NCI-H1930 (cell line): ENCODE measurements around the gene ZNF423.

Experiments
- DNase-seq, 2 experiments: peaks; one replicate each; lab custom pipeline; 2025; lab: John Stamatoyannopoulos, UW

Gene ZNF423

DNA sequence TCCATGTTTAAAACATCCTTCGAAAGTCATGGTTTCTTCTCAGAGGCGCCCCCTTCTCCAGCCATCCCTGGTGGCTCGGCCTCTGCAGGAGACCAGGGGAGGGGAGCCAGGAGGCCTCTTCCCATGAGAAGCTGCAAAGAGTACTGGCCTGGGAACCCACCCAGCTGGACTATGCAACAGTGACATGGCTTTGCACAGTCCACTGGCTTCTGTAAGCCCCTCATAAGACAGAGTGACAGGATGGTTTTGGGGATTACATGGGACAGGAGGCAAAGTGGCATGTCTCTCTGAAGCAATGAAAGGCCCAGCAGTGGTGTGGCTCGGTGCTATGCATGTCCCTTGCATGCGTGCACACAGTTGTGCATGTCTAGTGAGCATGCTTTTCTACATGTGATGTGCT is 382.8 kb downstream of the ZNF423 start:
- no peak for DNase-seq

GRCh38 chr16:49472598-49472997 is 383.3 kb downstream of the ZNF423 start:
- no peak for DNase-seq

GRCh38 chr16:49471038-49471727 is 384.7 kb downstream of the ZNF423 start:
- no peak for DNase-seq

DNA sequence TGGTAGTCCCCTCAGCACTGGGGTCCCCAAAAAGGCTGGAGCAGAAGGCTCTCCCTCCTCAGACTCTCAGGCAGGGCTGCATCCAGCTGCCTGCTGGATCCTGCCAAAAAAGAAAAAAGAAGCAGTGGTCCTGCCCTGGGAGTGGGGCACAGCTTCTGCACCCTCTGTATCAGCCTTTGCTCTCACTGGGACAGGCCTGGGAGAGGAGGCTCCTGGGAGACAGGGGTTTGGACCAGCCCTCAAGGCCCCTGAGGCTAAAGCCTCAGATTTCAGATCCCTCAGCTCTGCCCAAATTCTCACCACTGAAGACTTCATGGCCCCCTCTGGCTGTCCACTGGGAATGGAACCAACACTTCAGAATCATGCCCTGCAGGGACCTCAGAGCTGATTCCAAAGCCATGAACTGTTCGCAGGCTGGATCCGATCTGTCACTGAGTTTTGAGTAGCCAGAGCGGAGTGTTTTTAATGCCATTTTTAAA is 385.4 kb downstream of the ZNF423 start:
- no peak for DNase-seq

GRCh38 chr16:49469930-49470451 is 385.9 kb downstream of the ZNF423 start:
- no peak for DNase-seq

GRCh38 chr16:49469311-49469670 is 386.6 kb downstream of the ZNF423 start:
- no peak for DNase-seq

DNA sequence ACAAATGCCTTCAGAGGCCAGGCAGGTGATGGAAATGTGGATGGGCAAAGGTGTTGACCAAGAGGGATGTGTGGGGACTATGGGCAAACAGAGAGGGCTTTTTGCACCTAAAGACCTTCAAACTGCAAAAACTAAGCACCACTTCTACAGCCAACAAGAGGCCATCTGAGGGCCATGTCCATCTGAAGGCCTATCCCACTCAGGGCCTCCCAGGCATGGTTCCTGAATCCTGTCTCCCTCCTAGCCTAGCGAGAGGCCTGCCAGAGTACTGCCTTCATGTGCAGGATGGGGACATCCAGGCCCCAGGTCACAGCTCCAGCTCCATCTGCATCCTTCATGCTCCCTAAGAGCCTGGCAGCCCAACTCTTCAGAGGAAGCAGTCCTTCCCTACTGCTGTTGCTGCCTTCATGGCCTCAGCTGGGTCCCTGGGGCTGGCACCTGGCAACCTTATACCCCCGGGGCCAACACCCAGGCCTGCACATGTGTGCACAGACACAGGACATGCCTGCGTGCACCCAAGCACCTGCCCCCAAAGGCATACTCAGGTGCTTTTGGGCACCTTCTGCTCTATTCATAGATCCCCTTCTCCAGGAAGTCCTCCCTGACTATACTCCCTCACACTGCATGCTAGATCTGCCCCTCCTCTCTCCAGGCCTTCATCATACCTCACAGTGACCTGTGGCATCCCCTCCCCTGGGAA is 387.2 kb downstream of the ZNF423 start:
- no peak for DNase-seq

DNA sequence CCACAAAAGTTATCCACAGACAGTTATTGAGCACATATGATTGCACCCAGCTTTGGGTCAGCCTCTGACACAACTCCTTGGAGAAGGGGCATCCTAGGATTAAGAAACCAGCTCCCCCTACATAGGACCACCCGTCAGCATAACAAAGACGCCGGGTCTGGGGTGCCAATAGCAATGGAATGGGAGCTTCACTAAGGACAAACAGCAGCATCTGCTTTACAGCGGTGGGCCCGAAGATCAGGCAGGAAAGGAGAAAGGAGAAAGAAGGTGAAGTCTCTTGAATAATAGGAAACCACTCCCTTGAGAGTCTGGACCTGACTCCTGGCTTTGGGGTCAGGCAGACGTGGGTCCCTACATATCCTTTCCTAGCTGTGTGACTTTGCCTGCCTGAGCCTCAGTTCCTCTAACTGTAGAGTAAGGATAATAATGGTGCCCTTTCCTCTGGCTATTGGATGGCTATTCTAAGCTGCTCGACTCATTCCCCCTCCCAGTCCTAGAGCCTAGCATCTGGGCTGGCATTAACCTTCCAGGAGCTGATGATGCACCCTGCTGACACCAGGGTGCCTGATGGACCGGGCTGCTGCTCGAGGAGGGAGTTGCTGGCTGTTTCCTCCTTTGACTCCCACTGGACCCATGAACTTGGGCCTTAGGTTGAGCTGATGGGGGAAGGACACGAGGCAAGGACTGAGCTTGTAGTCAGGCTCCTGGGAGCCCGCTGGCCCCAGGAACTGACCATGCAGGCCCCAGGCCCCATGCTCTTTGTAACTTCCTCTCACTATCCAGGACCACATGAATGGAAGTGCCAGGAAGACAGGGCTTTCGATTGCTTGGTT is 388.2 kb downstream of the ZNF423 start:
- no peak for DNase-seq

DNA sequence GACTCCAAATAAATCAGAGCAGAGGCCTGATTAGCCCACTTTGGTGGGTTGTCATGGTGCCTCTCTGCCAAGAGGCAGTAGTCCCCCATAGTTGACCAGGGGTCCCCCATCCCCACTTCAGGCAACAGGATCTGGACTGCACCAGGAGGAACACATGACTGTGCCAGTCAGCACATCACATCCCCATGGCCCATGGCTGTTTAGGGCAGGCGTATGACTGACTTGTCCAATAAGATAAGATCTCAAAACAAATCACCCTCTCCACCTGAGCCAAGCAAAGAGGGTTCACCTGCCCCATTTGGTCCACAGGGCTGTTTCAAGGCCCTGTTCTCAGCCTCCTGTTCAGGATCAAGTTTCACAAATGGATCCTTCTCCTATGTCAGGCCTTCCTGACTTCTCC is 389.0 kb downstream of the ZNF423 start:
- no peak for DNase-seq

- no peak for DNase-seq
These were observed 389.4 kb downstream of the ZNF423 start for GRCh38 chr16:49466529-49466831.

- DNase-seq, result no peak
These were observed 390.0 kb downstream of the ZNF423 start for GRCh38 chr16:49465661-49466528.

DNA sequence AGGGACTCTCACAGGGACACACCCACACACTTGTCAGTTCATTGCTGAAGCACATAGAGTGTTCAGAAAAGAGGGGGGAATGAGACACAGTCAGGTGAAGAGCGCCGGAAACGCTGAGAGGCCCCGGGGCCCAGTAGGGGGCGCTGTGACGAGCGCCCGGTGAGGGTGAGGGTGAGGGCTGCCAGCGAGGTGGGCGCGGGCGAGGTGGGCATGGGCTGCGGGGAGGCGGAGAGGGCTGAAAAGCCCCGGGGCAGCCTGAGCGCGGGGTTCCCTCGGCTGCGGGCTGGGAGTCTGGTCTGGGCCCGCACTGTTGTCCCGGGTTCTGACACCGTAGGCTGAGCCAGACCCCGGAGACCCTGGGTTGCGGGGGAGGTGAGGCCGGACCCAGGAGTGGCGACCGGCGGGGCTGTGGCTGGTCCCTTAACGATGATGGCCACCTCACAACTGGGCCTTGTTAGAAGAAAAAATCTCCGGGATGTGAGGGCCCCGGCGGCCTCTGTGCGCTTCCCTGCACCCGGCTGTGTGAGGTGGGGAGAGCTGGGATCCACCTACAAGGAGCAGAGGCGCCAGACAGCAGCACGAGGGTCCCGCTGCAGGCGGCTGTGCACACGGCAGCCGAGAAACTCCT is 390.9 kb downstream of the ZNF423 start:
- DNase-seq, result no peak

DNA sequence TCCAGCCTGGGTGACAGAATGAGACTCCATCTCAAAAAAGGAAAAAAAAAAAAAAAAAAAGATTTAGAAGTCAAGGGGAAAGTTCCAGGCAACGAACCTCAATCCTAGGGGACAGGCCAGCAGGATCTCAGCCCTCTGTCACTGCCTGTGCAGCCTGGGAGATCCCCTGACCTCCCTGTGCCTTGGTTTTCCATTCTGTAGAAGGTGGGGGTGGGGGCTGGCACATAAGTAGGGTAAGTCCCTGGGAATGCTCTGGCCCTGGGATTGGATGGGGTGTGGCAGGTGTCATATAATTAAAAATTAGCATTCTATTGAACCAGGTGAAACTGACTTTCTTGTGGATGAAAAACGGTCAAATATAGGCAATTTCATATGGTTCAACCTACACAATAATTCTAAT is 391.8 kb downstream of the ZNF423 start:
- DNase-seq, result no peak

GRCh38 chr16:49463529-49463928 is 392.4 kb downstream of the ZNF423 start:
- no peak for DNase-seq

DNA sequence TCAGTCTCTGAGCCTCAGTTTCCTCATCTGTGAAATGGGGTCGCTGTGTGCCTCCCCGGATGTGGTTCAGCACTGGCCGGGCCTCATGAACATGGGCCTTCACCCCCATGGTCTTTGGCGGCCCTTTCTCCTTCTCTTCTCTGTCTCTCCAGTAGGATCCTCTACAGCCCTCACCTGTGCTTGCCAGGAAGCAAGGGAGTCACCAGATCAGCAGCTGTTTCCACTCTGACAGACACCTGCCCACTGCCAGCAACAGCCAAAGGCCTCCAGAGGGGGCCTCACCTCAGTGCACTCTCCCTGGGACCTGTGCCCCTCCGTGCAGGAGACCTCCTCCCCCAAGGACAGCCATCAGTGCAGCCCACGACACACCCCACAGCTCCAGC is 392.9 kb downstream of the ZNF423 start:
- DNase-seq, result no peak

DNA sequence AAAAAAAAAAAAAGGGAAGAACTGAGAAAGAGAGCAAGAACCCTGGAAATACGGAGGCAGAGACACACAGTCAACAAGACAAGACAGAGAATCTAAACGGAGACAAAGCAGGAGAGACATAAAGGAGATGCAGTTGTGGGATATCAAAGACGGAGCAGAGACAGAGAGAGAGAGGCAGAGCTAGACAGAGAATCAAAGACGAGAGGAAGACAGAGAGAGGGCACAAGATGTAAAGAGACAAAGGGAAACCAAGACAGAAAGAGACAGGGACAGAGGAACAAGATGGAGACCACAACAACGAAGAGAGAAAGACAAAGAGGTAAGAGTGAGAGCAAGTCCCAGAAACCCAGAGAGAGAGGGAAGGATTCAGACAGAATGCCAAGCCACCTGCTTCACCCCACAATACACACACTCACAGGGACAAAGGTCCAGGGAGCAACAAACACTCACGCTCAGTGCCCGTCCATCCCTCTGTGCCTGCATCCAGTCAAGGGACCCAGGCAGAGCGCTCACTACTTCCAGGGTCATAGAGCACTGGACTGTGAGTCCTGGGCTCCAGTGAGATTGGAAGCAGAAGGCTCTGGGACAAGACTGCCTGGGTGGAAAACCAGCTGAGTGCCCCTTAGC is 393.4 kb downstream of the ZNF423 start:
- DNase-seq, result no peak

- no peak for DNase-seq
These were observed 394.4 kb downstream of the ZNF423 start for GRCh38 chr16:49461517-49461951.

DNA sequence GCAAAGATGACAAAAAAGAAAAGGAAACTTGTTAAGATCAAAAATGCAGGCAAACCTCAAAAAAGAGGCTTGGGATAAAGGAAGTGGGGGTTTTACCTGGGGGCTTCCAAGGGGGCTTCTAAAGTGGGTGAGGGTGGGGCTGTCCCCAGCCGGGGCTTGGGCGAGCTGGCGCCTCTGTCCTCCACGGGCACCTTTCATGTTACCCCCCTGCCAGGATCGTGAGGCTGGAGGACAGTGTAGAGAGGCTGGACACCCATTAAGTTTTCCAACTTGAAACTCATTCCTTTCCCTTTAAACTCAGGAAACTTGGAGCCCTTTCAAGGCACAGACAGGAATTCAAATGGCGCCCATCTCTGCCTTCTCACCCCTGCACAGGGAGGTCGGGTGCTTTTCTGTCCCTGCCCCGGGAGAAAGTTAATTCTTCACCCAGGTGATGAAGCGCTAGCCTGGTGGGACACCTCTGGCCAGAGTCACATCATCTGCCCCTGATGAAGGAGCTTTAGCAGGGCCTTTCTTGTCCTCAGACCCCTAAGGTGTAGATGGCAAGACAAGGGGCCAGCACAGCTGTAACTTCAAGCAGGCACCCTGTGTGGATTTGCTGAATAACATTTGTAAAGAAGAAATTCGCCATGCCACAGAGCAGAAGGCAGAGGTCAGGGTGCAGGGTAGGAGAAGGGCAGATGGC is 395.0 kb downstream of the ZNF423 start:
- no peak for DNase-seq

- no peak for DNase-seq
These were observed 395.8 kb downstream of the ZNF423 start for GRCh38 chr16:49459953-49460735.
